AG20443 (cell line): ENCODE results near the gene XRN2.

Source experiments
- DNase-seq: peaks from one replicate; pipeline ENCODE4 v3.0.0; 2012; ENCODE audit warnings: low spot score, mixed read lengths

XRN2 gene

GRCh38 chr20:21294755-21295154, 8.4 kb upstream of the XRN2 start:
- DNase-seq = no peak

- DNase-seq = no peak
Measured at GRCh38 chr20:21301940-21302663, 1.0 kb upstream of the XRN2 start.

GRCh38 chr20:21302664-21303060, 469 bp upstream of the XRN2 start:
- DNase-seq = no peak

GRCh38 chr20:21303872-21304586, 898 bp downstream of the XRN2 start:
- no peak for DNase-seq

GRCh38 chr20:21308340-21308739, 5.2 kb downstream of the XRN2 start:
- no peak for DNase-seq

GRCh38 chr20:21309678-21310467, 6.7 kb downstream of the XRN2 start:
- DNase-seq = no peak

GRCh38 chr20:21312813-21313474, 9.8 kb downstream of the XRN2 start:
- no peak for DNase-seq

- peak; percentile 40 for DNase-seq
Measured at GRCh38 chr20:21315138-21315537, 12.0 kb downstream of the XRN2 start.

GRCh38 chr20:21322083-21322710, 19.1 kb downstream of the XRN2 start:
- no peak for DNase-seq

GRCh38 chr20:21322921-21323331, 19.8 kb downstream of the XRN2 start:
- no peak for DNase-seq

GRCh38 chr20:21323640-21324039, 20.5 kb downstream of the XRN2 start:
- peak; percentile 61 for DNase-seq

- DNase-seq = no peak
Measured at GRCh38 chr20:21324126-21324525, 21.0 kb downstream of the XRN2 start.

GRCh38 chr20:21325296-21325695, 22.2 kb downstream of the XRN2 start:
- no peak for DNase-seq

- DNase-seq = no peak
Measured at GRCh38 chr20:21326700-21327099, 23.6 kb downstream of the XRN2 start.

GRCh38 chr20:21336455-21337151, 33.5 kb downstream of the XRN2 start:
- DNase-seq = no peak

- DNase-seq = no peak
Measured at GRCh38 chr20:21338291-21338690, 35.2 kb downstream of the XRN2 start.

GRCh38 chr20:21339499-21339898, 36.4 kb downstream of the XRN2 start:
- DNase-seq = no peak

- no peak for DNase-seq
Measured at GRCh38 chr20:21340991-21341697, 38.0 kb downstream of the XRN2 start.

GRCh38 chr20:21342656-21343345, 39.7 kb downstream of the XRN2 start:
- no peak for DNase-seq
